Measurements from ENCODE around the gene DCLK3. TPM values are rescaled to one million over a fixed set of nuclear protein-coding genes. Genes with fewer than 3 reads are reported as not detected.
A peak's percentile ranks its signal among the peaks of the same experiment; 100 is the strongest.

DCLK3 gene
- total and polyA plus RNA-seq, 2 donors (not counting 1 experiment from before 2014, with no cell fraction given): not detected

DNA sequence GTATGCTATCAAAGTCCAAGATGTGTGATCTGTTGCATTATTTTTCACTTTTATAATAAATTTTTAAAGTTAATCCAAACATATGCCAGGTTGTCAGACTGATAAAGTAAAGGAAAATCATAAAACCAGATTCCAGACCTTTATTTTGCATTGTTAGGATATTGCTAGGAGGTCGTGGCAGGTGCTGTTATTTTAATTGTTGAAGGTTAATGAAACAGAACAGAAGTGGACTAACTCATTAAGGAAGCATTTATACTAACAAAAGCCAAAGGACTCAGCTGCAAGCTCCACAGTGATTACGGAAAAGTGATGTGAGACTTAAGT is 63.1 kb downstream of the DCLK3 start:
- H3K27ac Mint-ChIP-seq: no peak overlapping the region
- no peak overlapping the region for H3K9ac ChIP-seq (ENCODE audit: low read length)
- no peak overlapping the region for H3K27ac ChIP-seq (ENCODE audit: low read length in 2 of 2)
- H4K20me1 ChIP-seq (ENCODE audit: control insufficient read depth, insufficient read depth, low read length, poor library complexity, severe bottlenecking): no peaks in the 10 kb centered on the region
- intact Hi-C loops (cut with micrococcal nuclease): no loop called here
- H2AFZ ChIP-seq (ENCODE audit: insufficient read depth, low read depth, low read length, poor library complexity, severe bottlenecking): no peak overlapping the region
- no peaks in the 10 kb centered on the region for H3K36me3 ChIP-seq (replicated peaks in 1 of 2; ENCODE audit: control extremely low read depth in 1 of 2, control insufficient read depth in 1 of 2, extremely low read depth in 1 of 2, insufficient read depth in 2 of 2, low read length in 1 of 2)
- TF ChIP-seq EZH2 (IDR thresholded peaks at IDR 0.05; ENCODE audit: borderline replicate concordance, insufficient read depth, low read depth, low read length, poor library complexity, severe bottlenecking): no peak
- TF ChIP-seq, protein P1, sequence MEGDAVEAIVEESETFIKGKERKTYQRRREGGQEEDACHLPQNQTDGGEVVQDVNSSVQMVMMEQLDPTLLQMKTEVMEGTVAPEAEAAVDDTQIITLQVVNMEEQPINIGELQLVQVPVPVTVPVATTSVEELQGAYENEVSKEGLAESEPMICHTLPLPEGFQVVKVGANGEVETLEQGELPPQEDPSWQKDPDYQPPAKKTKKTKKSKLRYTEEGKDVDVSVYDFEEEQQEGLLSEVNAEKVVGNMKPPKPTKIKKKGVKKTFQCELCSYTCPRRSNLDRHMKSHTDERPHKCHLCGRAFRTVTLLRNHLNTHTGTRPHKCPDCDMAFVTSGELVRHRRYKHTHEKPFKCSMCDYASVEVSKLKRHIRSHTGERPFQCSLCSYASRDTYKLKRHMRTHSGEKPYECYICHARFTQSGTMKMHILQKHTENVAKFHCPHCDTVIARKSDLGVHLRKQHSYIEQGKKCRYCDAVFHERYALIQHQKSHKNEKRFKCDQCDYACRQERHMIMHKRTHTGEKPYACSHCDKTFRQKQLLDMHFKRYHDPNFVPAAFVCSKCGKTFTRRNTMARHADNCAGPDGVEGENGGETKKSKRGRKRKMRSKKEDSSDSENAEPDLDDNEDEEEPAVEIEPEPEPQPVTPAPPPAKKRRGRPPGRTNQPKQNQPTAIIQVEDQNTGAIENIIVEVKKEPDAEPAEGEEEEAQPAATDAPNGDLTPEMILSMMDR (IDR thresholded peaks at IDR 0.05): no peak
- POLR2A ChIA-PET: no interaction called here
- CTCF ChIA-PET: interaction anchor here (1.2 kb wide), 1 partner anchor 736 kb away, joined by 4 read pairs; no protein-coding TSS in a partner anchor
- no peak overlapping the region for H3K4me3 Mint-ChIP-seq
- peaks cover 0 to 5% (median 0%) of the 10 kb centered on the region in 4 experiments for H3K27me3 ChIP-seq (replicated peaks in 1 of 4; ENCODE audit: control extremely low read depth in 1 of 4, control insufficient read depth in 3 of 4, insufficient read depth in 4 of 4, low read length in 3 of 4)
- H3K4me1 ChIP-seq (ENCODE audit: control insufficient read depth in 2 of 2, insufficient read depth in 2 of 2, low read length in 2 of 2): no peaks in the 10 kb centered on the region
- no CpG with 5 or more reads among the region's 2 CpGs for WGBS (ENCODE audit: insufficient coverage)
- no peaks in the 10 kb centered on the region for H3K9me3 Mint-ChIP-seq (ENCODE audit: insufficient read depth)
- ATAC-seq (ENCODE audit: low read depth) (no peak), DNase-seq (no peak)
- H3K4me2 ChIP-seq (replicated peaks; ENCODE audit: low read depth, low read length, poor library complexity, severe bottlenecking): no peak overlapping the region
- H3K4me1 Mint-ChIP-seq: no peaks in the 10 kb centered on the region
- peaks cover 6% of the 10 kb centered on the region for H3K27me3 Mint-ChIP-seq
- H3K79me2 ChIP-seq (ENCODE audit: control insufficient read depth, insufficient read depth, low read length): no peaks in the 10 kb centered on the region
- no peak overlapping the region for H3K4me3 ChIP-seq (ENCODE audit: control extremely low read depth in 1 of 5, extremely low read depth in 1 of 5, insufficient read depth in 1 of 5, low read depth in 2 of 5, low read length in 4 of 5)
- no peaks in the 10 kb centered on the region for H3K9me3 ChIP-seq (ENCODE audit: control extremely low read depth in 1 of 3, control insufficient read depth in 2 of 3, insufficient read depth in 1 of 3, low read length in 2 of 3)

DNA sequence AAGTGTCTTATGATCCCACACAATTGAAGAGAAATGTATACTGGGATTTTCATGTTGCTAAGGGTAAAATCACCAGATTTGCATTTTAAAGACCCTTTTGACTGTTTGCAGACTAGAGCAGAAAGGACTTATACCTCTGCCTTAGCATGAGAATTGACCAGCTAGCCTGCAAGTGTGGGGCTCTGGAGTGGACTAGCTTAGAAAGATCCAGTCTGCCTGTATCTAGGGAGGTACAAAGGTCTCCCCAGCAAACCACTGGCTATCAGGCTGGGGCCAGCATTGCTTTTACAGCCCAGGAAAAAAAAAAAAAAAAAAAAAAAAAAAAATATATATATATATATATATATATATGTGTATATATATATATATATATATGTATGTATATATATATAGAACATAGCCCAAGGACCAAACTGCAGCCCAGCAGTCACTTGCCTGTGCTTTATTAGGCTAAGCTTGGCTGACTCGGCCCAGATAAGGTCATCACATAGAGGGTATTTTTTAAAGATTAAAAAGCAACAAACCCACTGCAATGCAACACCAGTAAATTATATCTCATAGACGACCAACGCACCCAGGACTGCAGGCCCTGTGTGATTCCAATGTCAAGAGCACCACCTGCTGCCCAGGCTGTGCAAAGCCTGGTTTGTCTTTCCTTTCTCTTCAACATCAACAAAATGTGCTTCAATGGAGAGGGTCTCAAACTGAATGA is 63.7 kb downstream of the DCLK3 start:
- Histone ChIP-seq H3K9ac (ENCODE audit: low read length) (no peak overlapping the region), H3K79me2 (ENCODE audit: control insufficient read depth, insufficient read depth, low read length) (no peaks in the 10 kb centered on the region), H3K4me2 (replicated peaks; ENCODE audit: low read depth, low read length, poor library complexity, severe bottlenecking) (no peak overlapping the region), H4K20me1 (ENCODE audit: control insufficient read depth, insufficient read depth, low read length, poor library complexity, severe bottlenecking) (no peaks in the 10 kb centered on the region), H3K9me3 (ENCODE audit: control extremely low read depth in 1 of 3, control insufficient read depth in 2 of 3, insufficient read depth in 1 of 3, low read length in 2 of 3) (no peaks in the 10 kb centered on the region), H3K4me1 (ENCODE audit: control insufficient read depth in 2 of 2, insufficient read depth in 2 of 2, low read length in 2 of 2) (no peaks in the 10 kb centered on the region), H2AFZ (ENCODE audit: insufficient read depth, low read depth, low read length, poor library complexity, severe bottlenecking) (no peak overlapping the region), H3K27ac (ENCODE audit: low read length in 2 of 2) (no peak overlapping the region), H3K4me3 (ENCODE audit: control extremely low read depth in 1 of 5, extremely low read depth in 1 of 5, insufficient read depth in 1 of 5, low read depth in 2 of 5, low read length in 4 of 5) (no peak overlapping the region), H3K27me3 (replicated peaks in 1 of 4; ENCODE audit: control extremely low read depth in 1 of 4, control insufficient read depth in 3 of 4, insufficient read depth in 4 of 4, low read length in 3 of 4) (peaks cover 0 to 5% (median 0%) of the 10 kb centered on the region in 4 experiments), H3K36me3 (replicated peaks in 1 of 2; ENCODE audit: control extremely low read depth in 1 of 2, control insufficient read depth in 1 of 2, extremely low read depth in 1 of 2, insufficient read depth in 2 of 2, low read length in 1 of 2) (no peaks in the 10 kb centered on the region)
- no peak for ATAC-seq (ENCODE audit: low read depth)
- H3K4me1 Mint-ChIP-seq: no peaks in the 10 kb centered on the region
- WGBS (ENCODE audit: insufficient coverage): 0% methylated on average over 2 of the region's 3 CpGs
- no peak overlapping the region for H3K27ac Mint-ChIP-seq
- H3K27me3 Mint-ChIP-seq: peaks cover 6% of the 10 kb centered on the region
- CTCF ChIA-PET: interaction anchor here (1.2 kb wide), 1 partner anchor 735 kb away, joined by 4 read pairs; no protein-coding TSS in a partner anchor
- peak; percentile 44 for DNase-seq
- POLR2A ChIA-PET: no interaction called here
- no peak overlapping the region for H3K4me3 Mint-ChIP-seq
- TF ChIP-seq, protein P1 (IDR thresholded peaks at IDR 0.05): peak; percentile 63
- no peak for TF ChIP-seq EZH2 (IDR thresholded peaks at IDR 0.05; ENCODE audit: borderline replicate concordance, insufficient read depth, low read depth, low read length, poor library complexity, severe bottlenecking)
- H3K9me3 Mint-ChIP-seq (ENCODE audit: insufficient read depth): no peaks in the 10 kb centered on the region
- intact Hi-C loops (cut with micrococcal nuclease): no loop called here

Data from B cell (primary cell).